AG20443 (cell line): ENCODE measurements around the gene FBXL16.

Experiments
- DNase-seq: peaks from one replicate; pipeline ENCODE4 v3.0.0; 2012; ENCODE audit warnings: low spot score, mixed read lengths

FBXL16 gene

DNA sequence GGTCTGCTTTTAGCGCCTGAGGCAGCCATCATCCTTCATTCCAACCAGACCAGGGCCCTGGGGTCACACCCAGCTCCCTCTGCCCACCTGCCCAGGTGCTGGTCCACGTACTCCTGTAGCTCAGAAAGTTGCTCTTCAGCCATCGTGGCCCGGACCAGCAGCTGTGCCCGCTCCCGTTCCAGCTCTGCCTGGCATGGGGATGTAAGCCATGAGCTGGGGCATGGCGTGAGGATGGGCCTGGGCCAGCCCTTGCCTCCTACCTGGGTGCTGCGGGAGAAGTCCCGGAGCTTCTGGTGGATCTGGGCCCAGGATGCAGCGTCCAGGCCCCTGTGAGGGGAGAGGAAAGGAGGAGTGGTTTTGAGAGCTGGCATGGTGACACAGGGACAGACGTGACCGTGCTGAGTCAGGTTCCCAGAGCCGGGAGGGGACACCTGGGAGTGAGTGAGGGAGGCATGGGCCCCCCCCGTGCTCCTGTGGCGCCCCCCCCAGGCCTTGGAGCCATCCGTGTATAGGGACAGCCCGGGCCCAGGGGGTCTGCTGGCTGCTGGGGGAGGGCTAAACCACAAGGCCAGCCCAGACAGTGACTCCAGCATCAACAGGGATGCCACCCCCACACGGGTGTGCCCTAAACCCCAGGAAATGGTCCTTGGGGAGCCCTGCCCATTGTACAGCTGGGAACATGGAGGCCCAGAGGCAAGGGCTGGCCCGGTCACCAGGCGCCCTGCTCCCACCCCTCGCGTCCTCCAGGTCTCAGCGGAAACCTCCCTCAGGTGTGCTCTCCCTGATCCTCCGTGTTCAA is 17.4 kb upstream of the FBXL16 start:
- DNase-seq: no peak

DNA sequence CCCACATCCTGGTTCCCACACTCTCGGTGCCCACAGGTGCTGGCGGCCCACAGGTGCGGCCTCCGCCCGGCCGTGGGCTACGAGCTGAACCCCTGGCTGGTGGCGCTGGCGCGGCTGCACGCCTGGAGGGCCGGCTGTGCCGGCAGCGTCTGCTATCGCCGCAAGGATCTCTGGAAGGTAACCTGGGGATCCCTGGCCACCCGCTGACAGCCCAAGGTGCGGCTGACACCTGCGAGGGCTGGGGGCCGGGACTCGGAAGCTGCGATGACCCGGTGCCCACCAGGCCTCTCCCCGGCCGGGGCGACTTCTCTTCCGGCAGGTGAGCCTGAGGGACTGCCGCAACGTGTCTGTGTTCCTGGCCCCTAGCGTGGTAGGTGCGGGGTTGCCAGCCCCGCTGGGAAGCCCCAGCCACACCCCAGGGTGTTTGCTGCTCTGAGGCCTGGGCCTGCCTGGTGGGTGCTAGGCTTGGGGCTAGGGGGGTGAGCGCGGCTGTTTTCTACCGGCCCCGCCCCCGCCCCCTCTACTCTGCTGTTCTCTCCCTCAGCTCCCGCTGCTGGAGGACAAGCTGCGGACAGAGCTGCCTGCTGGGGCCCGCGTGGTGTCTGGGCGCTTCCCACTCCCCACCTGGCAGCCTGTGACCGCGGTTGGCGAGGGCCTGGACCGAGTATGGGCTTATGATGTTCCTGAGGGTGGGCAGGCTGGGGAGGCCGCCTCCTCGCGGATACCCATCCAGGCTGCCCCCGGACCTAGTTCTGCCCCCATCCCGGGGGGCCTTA is 16.4 kb upstream of the FBXL16 start:
- no peak for DNase-seq

DNA sequence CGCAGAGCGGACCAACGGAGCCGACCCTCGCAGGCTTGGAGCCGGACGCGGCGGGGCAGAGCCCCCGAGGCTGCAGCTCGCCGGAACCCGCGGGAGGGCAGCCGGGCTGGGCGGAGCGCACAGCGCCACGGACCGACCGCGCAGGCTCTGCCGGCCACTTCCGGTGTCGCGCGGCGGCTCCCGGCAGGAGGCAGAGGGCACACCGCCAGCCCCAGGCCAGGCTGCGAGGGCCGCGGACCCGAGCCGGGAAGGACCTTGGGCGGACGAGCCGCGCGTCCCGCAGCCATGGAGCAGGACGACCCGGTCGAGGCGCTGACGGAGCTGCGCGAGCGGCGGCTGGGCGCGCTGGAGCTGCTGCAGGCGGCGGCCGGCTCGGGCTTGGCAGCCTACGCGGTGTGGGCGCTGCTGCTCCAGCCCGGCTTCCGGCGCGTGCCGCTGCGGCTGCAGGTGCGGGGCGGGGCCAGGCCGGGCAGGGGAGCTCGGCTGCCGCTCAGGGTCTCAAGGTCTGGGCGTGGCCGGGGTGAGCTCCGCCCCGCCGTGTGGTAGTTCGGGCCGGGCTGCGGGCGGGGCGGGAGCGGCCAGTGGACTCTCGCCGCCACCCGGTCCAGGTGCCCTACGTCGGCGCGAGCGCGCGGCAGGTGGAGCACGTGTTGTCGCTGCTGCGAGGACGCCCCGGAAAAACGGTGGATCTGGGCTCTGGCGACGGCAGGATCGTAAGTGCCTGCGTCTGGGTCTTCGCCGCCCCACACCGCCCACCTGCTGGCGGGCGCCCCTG is 15.6 kb upstream of the FBXL16 start, which contains the start of gene ANTKMT:
TSS of gene ANTKMT (plus strand) at position 157 of the 775 bp plus-strand sequence. CDS start at position 286, 129 bp downstream.
- peak; percentile 92 for DNase-seq

DNA sequence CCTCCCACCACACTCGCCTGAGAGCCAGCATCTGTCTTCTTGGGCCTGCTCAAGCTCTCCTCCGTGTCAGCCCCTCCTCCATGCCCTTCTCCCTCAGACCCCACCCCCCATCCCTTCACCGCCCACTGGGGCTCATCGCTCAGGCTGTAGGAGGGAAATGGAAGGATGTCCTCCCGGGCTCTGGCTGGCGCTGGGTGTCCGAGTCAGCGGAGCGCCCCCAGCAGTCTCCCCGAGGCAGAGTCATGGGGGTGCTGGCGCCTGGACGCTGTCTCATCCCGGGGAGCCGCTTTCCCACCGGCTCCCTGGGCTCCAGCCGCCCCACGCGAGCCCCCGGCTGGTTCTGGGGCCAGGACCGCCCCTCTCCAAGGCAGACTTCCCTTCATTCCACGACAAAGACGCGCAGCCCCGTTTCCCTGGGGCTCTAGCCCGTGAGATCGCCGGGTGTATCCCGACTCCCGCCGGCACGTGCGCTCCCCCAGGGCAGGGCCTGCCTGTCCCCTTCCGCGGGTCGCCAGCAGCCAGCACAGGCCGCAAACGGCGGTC is 14.9 kb upstream of the FBXL16 start:
- peak; percentile 66 for DNase-seq

DNA sequence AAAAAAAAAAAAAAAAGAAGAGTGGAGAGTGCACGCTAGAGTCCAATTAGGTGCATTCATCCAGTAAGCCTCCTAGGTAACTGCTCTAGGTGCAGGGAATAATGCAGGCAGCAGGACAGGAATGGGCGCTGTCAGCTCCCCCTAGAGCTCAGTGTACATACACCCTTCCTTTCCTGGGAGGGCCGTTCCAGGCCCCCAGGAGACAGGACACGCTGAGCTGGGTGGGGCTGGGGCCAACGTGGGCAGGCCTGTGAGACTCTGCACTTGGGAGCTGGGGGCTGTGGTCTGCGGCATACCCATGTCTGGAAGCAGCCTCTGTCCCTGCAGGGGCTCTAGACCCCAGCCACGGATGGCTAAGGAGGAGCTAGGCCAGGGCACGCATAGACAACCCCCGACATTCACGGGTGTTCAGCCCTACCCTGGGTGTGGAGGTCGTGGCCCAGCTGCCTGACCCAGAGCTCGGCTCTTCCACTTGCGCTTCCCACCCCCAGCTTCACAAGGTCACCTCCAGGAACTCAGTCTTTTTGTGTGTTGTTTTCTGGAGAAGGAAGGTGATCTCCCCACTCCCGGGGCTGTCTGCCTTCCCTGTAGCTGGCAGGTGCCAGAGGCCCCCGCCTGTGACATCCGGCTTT is 14.3 kb upstream of the FBXL16 start:
- no peak for DNase-seq

GRCh38 chr16:718922-719321 is 13.3 kb upstream of the FBXL16 start:
- no peak for DNase-seq

DNA sequence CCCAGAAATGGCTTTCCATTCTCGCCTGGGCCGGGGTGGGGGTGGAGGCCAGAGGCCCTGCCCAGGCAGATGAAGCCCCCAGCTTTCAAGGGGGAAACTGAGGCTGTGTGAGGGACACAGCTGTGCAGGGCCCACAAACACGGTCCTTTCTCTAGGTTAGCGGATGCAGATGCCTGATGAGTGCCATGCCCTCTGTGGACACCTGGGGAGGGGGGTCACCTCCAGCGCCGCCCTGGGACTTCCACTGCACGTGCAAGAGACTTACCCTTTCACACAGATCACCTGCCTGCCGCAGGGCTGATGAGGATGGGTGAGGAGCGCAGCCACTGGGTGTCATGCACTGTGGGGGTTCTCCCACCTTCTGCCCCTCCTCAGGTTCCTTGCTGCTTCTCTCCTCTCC is 12.8 kb upstream of the FBXL16 start:
- no peak for DNase-seq

- DNase-seq: no peak
Observed at GRCh38 chr16:717450-718245, 12.0 kb upstream of the FBXL16 start.

GRCh38 chr16:716768-717325 is 11.2 kb upstream of the FBXL16 start:
- DNase-seq: no peak

- DNase-seq: peak; percentile 57
Observed at GRCh38 chr16:716200-716568, 10.6 kb upstream of the FBXL16 start.

DNA sequence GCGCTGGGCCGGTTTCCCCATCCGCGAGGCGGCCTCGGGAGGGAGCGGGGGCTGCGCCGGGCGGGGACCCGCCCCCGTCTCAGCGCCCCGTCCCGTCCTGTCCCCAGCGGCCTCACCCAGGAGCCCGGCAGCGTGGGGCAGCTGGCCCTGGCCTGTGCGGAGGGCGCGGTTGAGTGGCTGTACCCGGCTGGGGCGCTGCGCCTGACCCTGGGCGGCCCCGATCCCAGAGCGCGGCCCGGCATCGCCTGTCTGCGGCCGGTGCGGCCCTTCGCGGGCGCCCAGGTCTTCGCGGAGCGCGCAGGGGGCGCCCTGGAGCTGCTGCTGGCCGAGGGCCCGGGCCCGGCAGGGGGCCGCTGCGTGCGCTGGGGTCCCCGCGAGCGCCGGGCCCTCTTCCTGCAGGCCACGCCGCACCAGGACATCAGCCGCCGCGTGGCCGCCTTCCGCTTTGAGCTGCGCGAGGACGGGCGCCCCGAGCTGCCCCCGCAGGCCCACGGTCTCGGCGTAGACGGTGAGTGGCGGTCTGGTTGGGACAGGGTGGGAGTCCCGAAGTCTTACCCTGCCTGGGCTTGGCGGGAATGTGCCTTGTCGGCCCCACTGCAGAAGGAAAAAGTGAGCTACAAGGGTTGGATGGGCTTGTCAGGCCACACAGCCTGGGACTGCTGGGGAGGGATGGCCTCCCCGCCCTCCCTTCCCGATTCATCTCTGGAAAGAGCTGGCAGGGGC is 10.0 kb upstream of the FBXL16 start:
- DNase-seq: peak; percentile 46

- peak; percentile 97 for DNase-seq
Observed at GRCh38 chr16:714558-715476, 9.2 kb upstream of the FBXL16 start, which contains the start of gene METRN. Gene METRN (plus strand): TSS chr16:715118. CDS start chr16:715290, 172 bp downstream.

DNA sequence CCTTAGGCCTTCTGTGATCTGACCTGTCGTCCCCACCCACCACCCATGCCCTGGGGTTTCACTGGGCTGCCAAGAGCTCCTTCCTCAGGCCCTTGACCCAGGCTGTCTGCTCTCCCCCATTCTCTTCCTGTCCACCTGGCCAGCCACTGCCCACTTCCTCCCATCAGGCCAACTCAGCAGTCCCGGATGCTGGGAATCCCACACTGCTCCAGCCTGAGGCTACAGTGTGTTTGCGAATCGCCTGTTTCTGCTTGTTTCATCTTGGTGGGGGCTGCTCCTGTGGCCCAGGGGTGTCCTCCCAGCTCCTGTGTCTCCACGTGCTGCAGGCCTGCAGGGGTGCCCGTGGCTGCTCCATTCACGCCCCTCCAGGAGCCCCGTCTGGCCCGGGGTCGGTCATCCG is 8.5 kb upstream of the FBXL16 start:
- DNase-seq: no peak

- peak; percentile 84 for DNase-seq
Observed at GRCh38 chr16:712740-713250, 7.2 kb upstream of the FBXL16 start.

DNA sequence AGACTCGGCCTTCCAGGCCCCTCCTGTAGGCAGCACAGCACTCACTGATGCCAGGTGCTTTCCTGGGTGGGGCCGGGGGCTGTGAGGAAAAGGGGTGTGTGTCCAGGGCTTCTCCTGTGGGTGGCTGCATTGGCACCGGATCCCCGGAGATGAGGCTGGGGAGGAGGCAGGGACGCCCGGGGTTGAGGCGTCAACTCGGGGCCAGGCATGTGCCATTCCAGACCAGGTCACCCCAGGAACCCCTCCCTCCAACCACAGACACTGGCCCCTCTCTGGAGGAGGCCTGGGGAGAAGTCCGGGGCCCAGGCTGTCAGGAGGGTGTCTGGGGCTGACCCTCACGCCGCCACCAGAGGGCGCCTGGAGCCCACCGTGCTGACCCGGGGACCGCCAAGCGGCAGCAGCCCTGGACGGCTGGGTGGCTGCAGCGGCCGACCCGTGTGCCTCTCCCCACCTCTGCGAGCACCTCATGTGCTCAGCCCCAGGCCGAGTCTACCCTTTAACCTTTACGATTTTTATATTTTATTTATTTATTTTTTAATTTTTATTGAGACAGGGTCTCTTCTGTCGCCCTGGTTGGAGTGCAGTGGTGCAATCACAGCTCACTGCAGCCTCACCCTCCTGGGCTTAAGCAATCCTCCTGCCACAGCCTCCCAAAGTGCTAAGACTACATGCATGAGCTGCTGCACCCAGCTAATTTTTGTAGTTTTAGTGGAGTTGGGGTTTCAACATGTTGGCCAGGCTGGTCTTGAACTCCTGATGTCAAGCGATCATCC is 6.1 kb upstream of the FBXL16 start:
- peak; percentile 90 for DNase-seq

- DNase-seq: no peak
Observed at GRCh38 chr16:711084-711483, 5.5 kb upstream of the FBXL16 start.

- no peak for DNase-seq
Observed at GRCh38 chr16:710500-711075, 5.0 kb upstream of the FBXL16 start.
